AG09319 (cell line): ENCODE measurements around the gene KANSL3.

Source experiments
- DNase-seq: peaks from one replicate; pipeline ENCODE4 v3.0.0-alpha.2; 2010; ENCODE audit warnings: low read depth; ENCODE audit errors: extremely low read depth
- CTCF ChIP-seq: IDR thresholded peaks from 2 replicates; pipeline ENCODE4 v1.5.1; 2011; ENCODE audit warnings: low read depth, mild to moderate bottlenecking, inconsistent platforms, low read length, moderate library complexity

Gene KANSL3

DNA sequence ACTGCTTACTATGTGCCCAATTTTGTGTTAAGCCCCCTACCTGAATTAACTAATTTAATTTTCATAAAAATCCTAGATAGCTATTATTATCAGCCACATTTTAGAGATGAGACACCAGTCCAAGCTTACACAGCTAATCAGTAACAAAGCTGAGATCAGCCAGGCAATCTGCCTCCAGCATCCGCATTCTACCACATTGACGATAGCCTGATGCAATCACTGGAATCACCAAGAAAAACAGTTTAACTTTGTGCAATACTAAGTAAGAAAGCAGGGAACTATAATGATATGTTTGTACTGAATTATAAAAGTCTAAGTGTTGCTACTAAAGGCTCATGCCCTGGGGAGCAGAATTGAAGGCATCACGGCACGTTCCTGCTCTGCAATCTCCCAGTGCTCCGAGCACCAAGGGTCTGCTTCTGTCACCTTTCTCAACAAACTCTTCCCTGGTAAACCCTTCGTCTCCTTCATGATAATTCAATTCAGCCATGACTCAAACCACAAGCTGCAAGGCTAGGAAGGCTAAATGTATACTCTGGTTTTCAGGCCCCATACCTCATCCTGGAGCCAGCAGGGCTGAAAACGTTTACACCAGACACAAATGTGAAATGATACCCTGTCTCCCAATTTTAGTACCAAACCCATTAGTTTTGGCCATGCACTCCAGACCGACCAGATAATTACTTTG lies 19.4 kb downstream of the KANSL3 start:
- peak; percentile 73 for DNase-seq
- TF ChIP-seq CTCF = no peak

GRCh38 chr2:96617012-96617411 lies 21.1 kb downstream of the KANSL3 start:
- no peak for DNase-seq
- TF ChIP-seq CTCF = no peak

DNA sequence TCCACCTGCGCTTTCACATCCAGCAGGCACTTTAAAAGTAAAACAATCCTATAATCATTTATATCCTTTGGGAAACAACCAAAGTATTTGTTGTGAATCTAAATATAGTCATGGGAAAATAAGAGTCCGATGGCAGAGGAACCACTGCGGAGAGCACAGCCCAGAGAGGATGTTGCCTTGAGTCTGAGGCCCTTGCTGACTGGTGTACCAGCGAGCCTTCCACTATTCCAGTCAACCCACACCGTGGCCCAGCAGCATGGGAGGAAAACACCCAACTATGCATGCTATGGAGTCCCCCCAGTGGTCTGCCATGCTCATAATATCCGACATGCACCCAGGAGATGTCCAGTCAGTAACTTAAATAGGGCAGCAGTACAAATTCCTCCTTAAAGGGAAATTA lies 21.6 kb downstream of the KANSL3 start:
- no peak for DNase-seq
- no peak for TF ChIP-seq CTCF

GRCh38 chr2:96616128-96616527 lies 22.0 kb downstream of the KANSL3 start:
- DNase-seq = no peak
- TF ChIP-seq CTCF = no peak

DNA sequence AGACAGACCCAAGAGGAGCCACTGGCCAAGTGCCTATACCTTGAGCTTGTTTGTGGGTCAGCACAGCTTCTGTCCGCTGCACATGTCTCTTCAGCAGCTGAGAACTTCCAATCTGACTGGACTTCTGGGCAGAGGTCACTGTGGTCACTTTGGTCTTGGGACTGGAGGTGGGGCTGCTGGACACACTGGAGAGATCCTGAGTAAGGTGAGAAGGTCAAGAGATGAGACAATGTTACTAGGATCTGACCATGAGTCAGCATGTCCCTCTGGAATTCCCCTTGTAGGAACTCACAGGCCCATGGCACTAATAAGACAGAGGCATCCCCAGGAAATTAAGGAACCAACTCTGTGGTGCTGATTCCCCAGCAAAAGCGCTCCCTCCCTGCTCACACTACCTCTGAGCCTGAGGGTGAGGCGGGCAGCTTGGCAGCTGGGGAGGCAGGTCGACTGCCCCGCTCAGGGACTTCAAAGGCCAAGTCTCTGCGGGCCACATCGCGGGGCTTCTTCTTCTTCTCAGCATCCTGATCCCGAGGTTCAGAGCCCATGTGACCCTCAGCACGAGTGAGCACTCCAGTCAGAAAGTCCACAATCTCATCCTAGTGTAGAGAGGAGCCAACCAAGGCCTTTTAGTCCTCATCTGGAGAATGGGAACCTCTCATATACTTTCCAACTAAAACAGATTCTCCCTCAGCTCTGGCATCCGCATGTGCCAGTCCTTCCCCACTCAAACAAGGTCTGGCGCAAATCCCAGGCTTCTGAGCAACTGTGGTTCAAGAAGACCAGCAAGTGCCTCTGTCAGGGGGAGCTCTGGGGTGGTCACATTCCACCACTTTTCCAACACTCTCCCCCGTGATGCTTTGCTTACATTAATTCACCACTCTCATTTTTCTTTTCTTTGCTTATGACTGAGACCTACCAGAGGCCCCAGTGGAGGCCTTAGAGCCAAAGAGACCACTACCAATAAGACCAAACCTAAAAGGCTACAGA lies 29.4 kb downstream of the KANSL3 start:
- TF ChIP-seq CTCF = no peak
- DNase-seq = no peak

DNA sequence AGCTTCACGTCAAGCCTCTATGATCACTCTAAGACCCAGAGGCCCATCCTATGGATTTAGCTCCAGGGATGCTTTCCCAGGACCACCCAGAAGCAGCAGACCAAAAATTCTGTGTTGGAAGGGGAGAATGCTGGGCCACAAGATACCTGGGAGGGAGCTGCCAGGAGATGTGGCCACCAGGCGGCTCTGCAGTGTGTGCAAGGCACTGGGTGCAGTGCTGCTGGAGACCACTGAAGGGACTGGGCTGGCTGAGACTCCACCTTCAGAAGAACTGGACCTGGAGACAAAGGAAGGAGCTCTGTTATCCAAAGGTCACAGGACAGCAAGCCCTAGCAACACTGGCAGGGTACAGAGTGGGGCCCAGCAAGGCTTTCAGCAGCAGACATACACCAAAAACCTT lies 34.0 kb downstream of the KANSL3 start:
- DNase-seq = no peak
- TF ChIP-seq CTCF = no peak; the same call in 1 of the 2 replicates

GRCh38 chr2:96602330-96602823 lies 35.7 kb downstream of the KANSL3 start:
- no peak for DNase-seq
- TF ChIP-seq CTCF = no peak
